HFFc6 (cell line): Measurements from ENCODE around the gene OFD1. TPM values are rescaled to one million over a fixed set of nuclear protein-coding genes. Genes with fewer than 3 reads are reported as not detected.
A peak's percentile ranks its signal among the peaks of the same experiment; 100 is the strongest.

Experiments
- DNase-seq: peaks from one replicate; pipeline ENCODE4 v3.0.0-alpha.2; 2018
- H3K27ac Mint-ChIP-seq: 2 replicates; pipeline ENCODE4 v1.8.0; 2020; ENCODE audit warnings: mild to moderate bottlenecking, mixed read lengths
- H3K27me3 Mint-ChIP-seq: 2 replicates; pipeline ENCODE4 v1.8.0; 2021; ENCODE audit warnings: mild to moderate bottlenecking, moderate library complexity, mixed read lengths; ENCODE audit not compliant: insufficient read depth
- H3K36me3 Mint-ChIP-seq: 2 replicates; pipeline ENCODE4 v1.8.0; 2021; ENCODE audit warnings: low read depth, mixed read lengths
- H3K4me1 Mint-ChIP-seq: 2 replicates; pipeline ENCODE4 v1.8.0; 2020; ENCODE audit warnings: low read depth, mixed read lengths
- H3K4me3 Mint-ChIP-seq: 2 replicates; pipeline ENCODE4 v1.8.0; 2020; ENCODE audit warnings: mild to moderate bottlenecking, moderate library complexity, mixed read lengths
- H3K9me3 Mint-ChIP-seq: 2 replicates; pipeline ENCODE4 v1.8.0; 2020; ENCODE audit warnings: mild to moderate bottlenecking, mixed read lengths
- CTCF ChIP-seq: fragments of 200-600 bp; sonication (generic); IDR thresholded peaks from 2 replicates; pipeline ENCODE4 v1.5.0; 2021; ENCODE audit warnings: antibody characterized with exemption, mild to moderate bottlenecking
- total RNA-seq, 6 experiments: library from RNA; stranded (reverse); fragmentation: NEBNext Ultra II Directional; extraction: Animal tissue kit (Norgen Biotek cat#: 25700); gene quantifications; 2 replicates in 1 of 6; 3 replicates in 5 of 6; pipeline ENCODE4 v1.2.3, GENCODE V29; 2021

The OFD1 gene
- total RNA-seq, 6 experiments from 2014 or later = 9.1 to 11.0 (median 10.1) TPM

GRCh38 chrX:13703135-13703534 lies 31.4 kb upstream of the OFD1 start:
- Mint-ChIP-seq H3K27me3 (no peaks in the 10 kb centered on the region), H3K9me3 (no peaks in the 10 kb centered on the region), H3K4me3 (no peak overlapping the region), H3K27ac (no peak overlapping the region), H3K4me1 (peaks cover 19% of the 10 kb centered on the region), H3K36me3 (no peaks in the 10 kb centered on the region; the same call in 1 of the 2 replicates)
- TF ChIP-seq CTCF = no peak
- DNase-seq = no peak

- TF ChIP-seq CTCF = no peak
- no peaks in the 10 kb centered on the region for H3K27me3 Mint-ChIP-seq
- H3K4me1 Mint-ChIP-seq = peaks cover 19% of the 10 kb centered on the region
- no peak overlapping the region for H3K4me3 Mint-ChIP-seq
- H3K27ac Mint-ChIP-seq = peak overlapping the region; percentile 6; the same call in 1 of the 2 replicates
- no peaks in the 10 kb centered on the region; the same call in 1 of the 2 replicates for H3K36me3 Mint-ChIP-seq
- DNase-seq = no peak
- no peaks in the 10 kb centered on the region for H3K9me3 Mint-ChIP-seq
Observed at GRCh38 chrX:13703589-13703988, 31.0 kb upstream of the OFD1 start.

- no peak for DNase-seq
- no peaks in the 10 kb centered on the region for H3K9me3 Mint-ChIP-seq
- H3K4me3 Mint-ChIP-seq = no peak overlapping the region
- TF ChIP-seq CTCF = no peak
- no peaks in the 10 kb centered on the region for H3K4me1 Mint-ChIP-seq
- H3K36me3 Mint-ChIP-seq = peaks cover 18% of the 10 kb centered on the region
- no peaks in the 10 kb centered on the region; the same call in 1 of the 2 replicates for H3K27me3 Mint-ChIP-seq
- H3K27ac Mint-ChIP-seq = no peak overlapping the region
Observed at GRCh38 chrX:13711141-13711540, 23.4 kb upstream of the OFD1 start.

- DNase-seq = no peak
- no peaks in the 10 kb centered on the region for H3K9me3 Mint-ChIP-seq
- no peaks in the 10 kb centered on the region for H3K27me3 Mint-ChIP-seq
- peaks cover 24% of the 10 kb centered on the region for H3K36me3 Mint-ChIP-seq
- peaks cover 9% of the 10 kb centered on the region for H3K4me1 Mint-ChIP-seq
- H3K4me3 Mint-ChIP-seq = no peak overlapping the region
- H3K27ac Mint-ChIP-seq = no peak overlapping the region; the same call in 1 of the 2 replicates
- TF ChIP-seq CTCF = no peak
Observed at GRCh38 chrX:13716455-13716854, 18.1 kb upstream of the OFD1 start.

- Mint-ChIP-seq H3K27me3 (no peaks in the 10 kb centered on the region), H3K9me3 (no peaks in the 10 kb centered on the region), H3K27ac (no peak overlapping the region), H3K4me1 (peaks cover 14% of the 10 kb centered on the region), H3K36me3 (peaks cover 20% of the 10 kb centered on the region; the same call in 1 of the 2 replicates), H3K4me3 (no peak overlapping the region)
- no peak for TF ChIP-seq CTCF
- DNase-seq = no peak
Observed at GRCh38 chrX:13716905-13717304, 17.6 kb upstream of the OFD1 start.
